BE2C (cell line): ENCODE measurements around the gene POLR2L.

Experiments
- DNase-seq: peaks from one replicate; pipeline ENCODE4 v3.0.0-alpha.2; 2020
- H3K27me3 ChIP-seq: fragments of 250-450 bp; sonication (Bioruptor Pico); 2 replicates; pipeline ENCODE4 v1.5.1; 2020; ENCODE audit warnings: mild to moderate bottlenecking
- H3K36me3 ChIP-seq: fragments of 250-450 bp; sonication (Bioruptor Pico); 2 replicates; pipeline ENCODE4 v1.5.1; 2020; ENCODE audit warnings: mild to moderate bottlenecking
- H3K4me1 ChIP-seq: fragments of 250-450 bp; sonication (Bioruptor Pico); 2 replicates; pipeline ENCODE4 v1.5.1; 2020
- H3K4me3 ChIP-seq: 2 replicates; pipeline ENCODE4 v1.5.1; 2011; ENCODE audit warnings: low read depth, low read length
- H3K9me3 ChIP-seq: fragments of 250-450 bp; sonication (Bioruptor Pico); 2 replicates; pipeline ENCODE4 v1.5.1; 2020
- TF ChIP-seq, protein P1 (sequence below): IDR thresholded peaks from 2 replicates; pipeline ENCODE4 v1.5.1; 2012; ENCODE audit warnings: mild to moderate bottlenecking, low read depth, low read length

POLR2L gene

GRCh38 chr11:829176-829846 lies 13.0 kb downstream of the POLR2L start:
- no peaks in the 10 kb centered on the region for H3K36me3 ChIP-seq
- TF ChIP-seq, protein P1, sequence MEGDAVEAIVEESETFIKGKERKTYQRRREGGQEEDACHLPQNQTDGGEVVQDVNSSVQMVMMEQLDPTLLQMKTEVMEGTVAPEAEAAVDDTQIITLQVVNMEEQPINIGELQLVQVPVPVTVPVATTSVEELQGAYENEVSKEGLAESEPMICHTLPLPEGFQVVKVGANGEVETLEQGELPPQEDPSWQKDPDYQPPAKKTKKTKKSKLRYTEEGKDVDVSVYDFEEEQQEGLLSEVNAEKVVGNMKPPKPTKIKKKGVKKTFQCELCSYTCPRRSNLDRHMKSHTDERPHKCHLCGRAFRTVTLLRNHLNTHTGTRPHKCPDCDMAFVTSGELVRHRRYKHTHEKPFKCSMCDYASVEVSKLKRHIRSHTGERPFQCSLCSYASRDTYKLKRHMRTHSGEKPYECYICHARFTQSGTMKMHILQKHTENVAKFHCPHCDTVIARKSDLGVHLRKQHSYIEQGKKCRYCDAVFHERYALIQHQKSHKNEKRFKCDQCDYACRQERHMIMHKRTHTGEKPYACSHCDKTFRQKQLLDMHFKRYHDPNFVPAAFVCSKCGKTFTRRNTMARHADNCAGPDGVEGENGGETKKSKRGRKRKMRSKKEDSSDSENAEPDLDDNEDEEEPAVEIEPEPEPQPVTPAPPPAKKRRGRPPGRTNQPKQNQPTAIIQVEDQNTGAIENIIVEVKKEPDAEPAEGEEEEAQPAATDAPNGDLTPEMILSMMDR = no peak
- H3K9me3 ChIP-seq = no peaks in the 10 kb centered on the region
- peaks cover 35% of the 10 kb centered on the region for H3K27me3 ChIP-seq
- no peak overlapping the region for H3K4me3 ChIP-seq
- no peak for DNase-seq
- peaks cover 15% of the 10 kb centered on the region for H3K4me1 ChIP-seq

- no peaks in the 10 kb centered on the region for H3K36me3 ChIP-seq
- TF ChIP-seq, protein P1 = no peak
- no peak overlapping the region for H3K4me3 ChIP-seq
- peaks cover 15% of the 10 kb centered on the region for H3K4me1 ChIP-seq
- DNase-seq = no peak
- H3K27me3 ChIP-seq = peaks cover 35% of the 10 kb centered on the region
- no peaks in the 10 kb centered on the region for H3K9me3 ChIP-seq
These were observed 13.7 kb downstream of the POLR2L start for GRCh38 chr11:828506-829175.

GRCh38 chr11:827897-828192 lies 14.5 kb downstream of the POLR2L start, which contains the start of gene CRACR2B:
Gene CRACR2B (plus strand): TSS chr11:827919. CDS start chr11:828608, 689 bp downstream.
- H3K4me1 ChIP-seq = peaks cover 15% of the 10 kb centered on the region

GRCh38 chr11:827146-827896 lies 15.0 kb downstream of the POLR2L start:
- H3K27me3 ChIP-seq = peaks cover 35% of the 10 kb centered on the region
- no peaks in the 10 kb centered on the region for H3K9me3 ChIP-seq
- H3K36me3 ChIP-seq = no peaks in the 10 kb centered on the region
- DNase-seq = no peak
- peaks cover 15% of the 10 kb centered on the region for H3K4me1 ChIP-seq
- no peak overlapping the region for H3K4me3 ChIP-seq
- TF ChIP-seq, protein P1 = no peak

More at GRCh38 chr11:827897-828192, 14.5 kb downstream of the POLR2L start, which contains the start of gene CRACR2B:
- Histone ChIP-seq H3K27me3 (peaks cover 35% of the 10 kb centered on the region), H3K4me3 (no peak within 1 kb of the TSS), H3K9me3 (no peaks in the 10 kb centered on the region), H3K36me3 (no peaks in the 10 kb centered on the region)
- DNase-seq = no peak
- TF ChIP-seq, protein P1 = no peak

GRCh38 chr11:826836-827145 lies 15.5 kb downstream of the POLR2L start:
- DNase-seq = no peak
- Histone ChIP-seq H3K4me3 (no peak overlapping the region), H3K36me3 (no peaks in the 10 kb centered on the region), H3K27me3 (peaks cover 35% of the 10 kb centered on the region), H3K4me1 (peaks cover 15% of the 10 kb centered on the region), H3K9me3 (no peaks in the 10 kb centered on the region)
- TF ChIP-seq, protein P1 = no peak

DNA sequence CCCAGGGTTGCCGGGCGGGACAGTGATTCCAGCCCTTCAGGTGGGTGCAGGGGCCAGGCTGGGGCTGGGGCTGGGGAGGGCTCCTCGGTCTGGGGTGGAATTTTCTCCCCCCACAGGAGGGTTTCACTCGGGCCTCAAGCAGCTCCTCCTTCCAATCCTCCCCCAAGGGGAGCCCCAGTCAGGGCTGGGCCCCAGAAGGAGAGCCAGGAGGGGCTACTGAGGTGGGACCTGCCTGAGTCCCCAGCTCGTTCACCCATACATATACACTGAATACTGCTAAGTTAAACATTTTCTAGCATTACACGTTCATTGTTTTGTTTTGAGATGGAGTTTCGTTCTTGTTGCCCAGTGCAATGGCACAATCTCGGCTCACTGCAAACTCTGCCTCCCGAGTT lies 16.1 kb downstream of the POLR2L start:
- DNase-seq = no peak
- Histone ChIP-seq H3K4me3 (no peak overlapping the region), H3K9me3 (no peaks in the 10 kb centered on the region), H3K27me3 (peaks cover 34% of the 10 kb centered on the region), H3K36me3 (no peaks in the 10 kb centered on the region), H3K4me1 (peaks cover 10% of the 10 kb centered on the region)
- TF ChIP-seq, protein P1 = no peak
